Panc1 (cell line): ENCODE measurements around the gene ABHD14A.

Source experiments
- TF ChIP-seq, protein P1 (sequence below): fragments of 450-650 bp; IDR thresholded peaks from 2 replicates; pipeline ENCODE4 v1.5.1; 2017; ENCODE audit warnings: mild to moderate bottlenecking
- TF ChIP-seq, protein P2 (sequence below), 2 experiments: IDR thresholded peaks; 2 replicates each; pipeline ENCODE4 v1.6.1; 2011 to 2012; ENCODE audit warnings: low read depth in 2 of 2, control low read depth in 1 of 2, low read length in 1 of 2, mild to moderate bottlenecking in 1 of 2, moderate library complexity in 1 of 2; ENCODE audit not compliant: insufficient read depth in 1 of 2

GRCh38 chr3:52006820-52007133 lies 31.9 kb downstream of the ABHD14A start:
- TF ChIP-seq, protein P1, sequence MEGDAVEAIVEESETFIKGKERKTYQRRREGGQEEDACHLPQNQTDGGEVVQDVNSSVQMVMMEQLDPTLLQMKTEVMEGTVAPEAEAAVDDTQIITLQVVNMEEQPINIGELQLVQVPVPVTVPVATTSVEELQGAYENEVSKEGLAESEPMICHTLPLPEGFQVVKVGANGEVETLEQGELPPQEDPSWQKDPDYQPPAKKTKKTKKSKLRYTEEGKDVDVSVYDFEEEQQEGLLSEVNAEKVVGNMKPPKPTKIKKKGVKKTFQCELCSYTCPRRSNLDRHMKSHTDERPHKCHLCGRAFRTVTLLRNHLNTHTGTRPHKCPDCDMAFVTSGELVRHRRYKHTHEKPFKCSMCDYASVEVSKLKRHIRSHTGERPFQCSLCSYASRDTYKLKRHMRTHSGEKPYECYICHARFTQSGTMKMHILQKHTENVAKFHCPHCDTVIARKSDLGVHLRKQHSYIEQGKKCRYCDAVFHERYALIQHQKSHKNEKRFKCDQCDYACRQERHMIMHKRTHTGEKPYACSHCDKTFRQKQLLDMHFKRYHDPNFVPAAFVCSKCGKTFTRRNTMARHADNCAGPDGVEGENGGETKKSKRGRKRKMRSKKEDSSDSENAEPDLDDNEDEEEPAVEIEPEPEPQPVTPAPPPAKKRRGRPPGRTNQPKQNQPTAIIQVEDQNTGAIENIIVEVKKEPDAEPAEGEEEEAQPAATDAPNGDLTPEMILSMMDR = no peak
- TF ChIP-seq, protein P2, sequence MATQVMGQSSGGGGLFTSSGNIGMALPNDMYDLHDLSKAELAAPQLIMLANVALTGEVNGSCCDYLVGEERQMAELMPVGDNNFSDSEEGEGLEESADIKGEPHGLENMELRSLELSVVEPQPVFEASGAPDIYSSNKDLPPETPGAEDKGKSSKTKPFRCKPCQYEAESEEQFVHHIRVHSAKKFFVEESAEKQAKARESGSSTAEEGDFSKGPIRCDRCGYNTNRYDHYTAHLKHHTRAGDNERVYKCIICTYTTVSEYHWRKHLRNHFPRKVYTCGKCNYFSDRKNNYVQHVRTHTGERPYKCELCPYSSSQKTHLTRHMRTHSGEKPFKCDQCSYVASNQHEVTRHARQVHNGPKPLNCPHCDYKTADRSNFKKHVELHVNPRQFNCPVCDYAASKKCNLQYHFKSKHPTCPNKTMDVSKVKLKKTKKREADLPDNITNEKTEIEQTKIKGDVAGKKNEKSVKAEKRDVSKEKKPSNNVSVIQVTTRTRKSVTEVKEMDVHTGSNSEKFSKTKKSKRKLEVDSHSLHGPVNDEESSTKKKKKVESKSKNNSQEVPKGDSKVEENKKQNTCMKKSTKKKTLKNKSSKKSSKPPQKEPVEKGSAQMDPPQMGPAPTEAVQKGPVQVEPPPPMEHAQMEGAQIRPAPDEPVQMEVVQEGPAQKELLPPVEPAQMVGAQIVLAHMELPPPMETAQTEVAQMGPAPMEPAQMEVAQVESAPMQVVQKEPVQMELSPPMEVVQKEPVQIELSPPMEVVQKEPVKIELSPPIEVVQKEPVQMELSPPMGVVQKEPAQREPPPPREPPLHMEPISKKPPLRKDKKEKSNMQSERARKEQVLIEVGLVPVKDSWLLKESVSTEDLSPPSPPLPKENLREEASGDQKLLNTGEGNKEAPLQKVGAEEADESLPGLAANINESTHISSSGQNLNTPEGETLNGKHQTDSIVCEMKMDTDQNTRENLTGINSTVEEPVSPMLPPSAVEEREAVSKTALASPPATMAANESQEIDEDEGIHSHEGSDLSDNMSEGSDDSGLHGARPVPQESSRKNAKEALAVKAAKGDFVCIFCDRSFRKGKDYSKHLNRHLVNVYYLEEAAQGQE (IDR thresholded peaks at IDR 0.05; ENCODE audit: insufficient read depth in 1 of 2, low read depth in 2 of 2, low read length in 1 of 2) = no peak
